ENCODE measurements around the gene LAPTM5.

DNA sequence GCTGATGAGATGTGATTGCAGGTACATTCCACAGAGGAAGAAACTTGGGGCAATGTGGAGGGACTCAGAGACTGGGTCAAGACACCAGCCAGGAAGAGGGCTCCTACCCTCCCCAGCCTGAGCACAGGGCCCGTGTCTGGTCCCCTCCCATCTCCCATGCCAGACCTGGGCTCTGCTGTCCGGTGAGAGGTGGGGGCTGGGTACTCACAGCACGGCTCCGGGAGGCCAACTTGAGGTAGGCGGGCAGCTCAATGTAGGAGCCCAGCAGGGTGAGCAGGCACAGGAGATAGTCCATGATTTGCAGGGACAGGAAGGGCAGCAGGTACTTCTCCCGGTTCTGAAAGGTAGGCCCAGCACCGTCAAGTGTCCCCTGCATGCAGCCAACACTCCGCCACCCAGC lies 18.0 kb downstream of the LAPTM5 start:
- TF ChIP-seq POLR2AphosphoS5 (IDR thresholded peaks at IDR 0.05; ENCODE audit: low read depth, low read length) (peak; percentile 58; the same call in 1 of the 2 replicates), POLR2A (IDR thresholded peaks at IDR 0.05; ENCODE audit: low read depth, low read length) (no peak), TAF1 (IDR thresholded peaks at IDR 0.05; ENCODE audit: borderline replicate concordance, low read depth, low read length) (no peak)
